Stomach smooth muscle (tissue), 2 donors: ENCODE data around the gene ESR1.

Source experiments
- H3K27ac ChIP-seq: one replicate; pipeline ENCODE4 v1.7.0; 2013; ENCODE audit warnings: mild to moderate bottlenecking, low read length, inconsistent platforms
- H3K27me3 ChIP-seq, 2 donors: one replicate each; pipeline ENCODE4 v1.7.0; 2013; ENCODE audit warnings: low read length in 2 of 2; ENCODE audit not compliant: insufficient read depth in 2 of 2, control insufficient read depth in 1 of 2
- H3K36me3 ChIP-seq, 2 donors: one replicate each; pipeline ENCODE4 v1.7.0; 2013; ENCODE audit warnings: low read length in 2 of 2; ENCODE audit not compliant: control insufficient read depth in 2 of 2, insufficient read depth in 2 of 2
- H3K4me1 ChIP-seq: one replicate; pipeline ENCODE4 v1.7.0; 2013; ENCODE audit warnings: low read length; ENCODE audit not compliant: control insufficient read depth, insufficient read depth
- H3K4me3 ChIP-seq, 2 donors: one replicate each; pipeline ENCODE4 v1.7.0; 2013; ENCODE audit warnings: low read length in 2 of 2
- H3K9ac ChIP-seq, 2 donors: one replicate each; pipeline ENCODE4 v1.7.0; 2013; ENCODE audit warnings: low read length in 2 of 2, mild to moderate bottlenecking in 1 of 2
- H3K9me3 ChIP-seq, 2 donors: one replicate each; pipeline ENCODE4 v1.7.0; 2013; ENCODE audit warnings: low read length in 2 of 2; ENCODE audit not compliant: control insufficient read depth in 2 of 2
- donor health status: healthy.
- donor health status: Pancreatic carcinoma.

Gene ESR1

DNA sequence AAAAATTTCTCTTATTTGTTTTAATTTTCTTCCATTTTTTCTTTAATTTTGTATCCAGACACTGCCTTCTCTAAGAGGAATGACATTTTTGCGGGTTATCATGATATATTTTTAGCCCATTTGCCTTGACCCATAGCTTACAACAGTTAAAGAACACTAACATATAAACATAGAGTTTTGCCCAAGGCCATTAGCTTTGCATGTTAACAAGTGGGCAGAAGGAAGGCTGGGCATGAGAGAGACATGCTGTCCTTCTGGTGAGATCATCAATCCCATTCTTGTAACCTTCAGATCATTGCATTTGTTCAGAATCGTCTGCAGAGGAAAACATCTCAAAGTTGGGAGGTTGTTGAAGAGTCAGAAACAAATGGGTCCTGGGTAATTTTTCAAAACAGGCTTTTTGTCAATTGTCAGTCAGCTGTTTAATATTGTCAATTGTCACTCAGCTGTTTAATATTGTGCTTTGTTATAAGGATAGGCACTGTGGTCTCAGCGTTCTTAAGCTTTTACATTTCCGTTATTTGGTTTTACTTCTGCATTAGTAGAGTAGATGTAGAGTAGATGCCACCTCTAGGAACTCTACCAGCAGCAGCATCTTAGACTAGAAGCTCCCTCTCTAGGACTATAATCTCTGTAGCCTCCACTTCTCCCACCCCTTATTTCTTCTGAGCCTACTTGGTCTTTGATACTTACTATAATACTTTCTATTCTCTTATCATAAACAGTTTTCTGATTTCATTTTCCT is 243.1 kb downstream of the ESR1 start:
- H3K27me3 ChIP-seq, result no peaks in the 10 kb centered on the region
- H3K9ac ChIP-seq, result no peak overlapping the region
- no peaks in the 10 kb centered on the region for H3K36me3 ChIP-seq
- no peak overlapping the region for H3K27ac ChIP-seq
- no peaks in the 10 kb centered on the region for H3K4me1 ChIP-seq
- no peak overlapping the region for H3K4me3 ChIP-seq
- no peaks in the 10 kb centered on the region for H3K9me3 ChIP-seq

DNA sequence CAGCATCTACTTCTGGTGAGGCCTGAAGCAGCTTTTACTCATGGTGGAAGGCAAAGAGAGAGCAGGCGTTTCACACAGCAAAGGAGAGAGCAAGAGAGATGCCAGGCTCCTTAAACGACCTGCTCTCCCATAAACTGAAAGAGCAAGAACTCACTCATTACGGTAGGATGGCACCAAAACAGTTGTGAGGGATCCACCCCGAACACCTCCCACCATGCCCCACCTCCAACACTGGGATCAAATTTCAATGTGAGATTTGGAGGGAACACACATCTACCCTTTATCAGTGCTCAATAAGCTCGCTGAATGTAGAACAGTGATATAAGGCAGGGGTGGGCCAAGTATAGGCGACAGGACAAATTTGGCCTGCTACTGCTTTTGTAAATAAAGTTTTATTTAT is 244.6 kb downstream of the ESR1 start:
- Histone ChIP-seq H3K27me3 (no peaks in the 10 kb centered on the region), H3K9me3 (no peaks in the 10 kb centered on the region), H3K27ac (no peak overlapping the region), H3K4me3 (no peak overlapping the region), H3K36me3 (no peaks in the 10 kb centered on the region), H3K9ac (no peak overlapping the region), H3K4me1 (no peaks in the 10 kb centered on the region)

DNA sequence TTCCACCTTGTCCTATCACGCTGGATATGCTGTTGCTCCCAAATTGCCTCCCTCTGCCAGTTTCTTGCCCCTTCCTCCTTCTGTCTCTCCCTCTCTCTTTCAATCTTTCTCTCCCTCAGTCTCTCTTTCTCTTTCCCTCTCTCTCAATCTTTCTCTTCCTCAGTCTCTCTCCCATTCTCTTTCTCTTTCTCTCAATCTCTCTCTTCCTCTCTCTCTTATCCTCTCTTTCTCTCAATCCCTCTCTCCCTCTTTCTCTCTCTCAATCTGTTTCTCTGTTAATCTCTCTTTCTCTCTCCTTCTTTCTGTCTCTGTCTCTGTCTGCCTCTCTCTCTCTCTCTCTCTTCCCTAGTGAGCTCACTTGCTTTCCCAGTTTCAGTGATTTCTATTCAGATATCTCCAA is 245.8 kb downstream of the ESR1 start:
- Histone ChIP-seq H3K4me1 (no peaks in the 10 kb centered on the region), H3K27me3 (no peaks in the 10 kb centered on the region), H3K36me3 (no peaks in the 10 kb centered on the region), H3K27ac (no peak overlapping the region), H3K9me3 (no peaks in the 10 kb centered on the region), H3K4me3 (no peak overlapping the region), H3K9ac (no peak overlapping the region)

DNA sequence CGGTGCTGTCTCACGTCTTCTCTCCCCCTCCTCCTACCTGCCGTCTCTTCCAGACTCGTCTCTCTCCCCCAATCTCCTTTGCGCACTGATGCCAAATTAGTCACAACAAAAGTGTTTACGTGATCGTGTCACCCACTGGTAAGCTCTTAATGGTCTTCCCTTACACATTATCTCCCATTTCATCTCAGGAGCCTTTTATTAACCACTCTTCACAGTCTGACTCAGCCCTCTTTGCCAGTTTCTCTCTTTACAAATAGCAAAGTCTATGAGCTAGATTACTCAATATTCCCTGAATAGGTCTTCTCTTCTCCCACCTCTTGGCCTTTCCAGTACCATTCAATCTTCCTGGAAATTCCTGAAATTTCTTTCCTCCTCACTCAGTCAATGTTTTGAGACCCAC is 247.0 kb downstream of the ESR1 start:
- no peaks in the 10 kb centered on the region for H3K36me3 ChIP-seq
- H3K4me3 ChIP-seq, result no peak overlapping the region
- no peaks in the 10 kb centered on the region for H3K4me1 ChIP-seq
- no peak overlapping the region for H3K27ac ChIP-seq
- H3K27me3 ChIP-seq, result no peaks in the 10 kb centered on the region
- H3K9me3 ChIP-seq, result no peaks in the 10 kb centered on the region
- H3K9ac ChIP-seq, result no peak overlapping the region

DNA sequence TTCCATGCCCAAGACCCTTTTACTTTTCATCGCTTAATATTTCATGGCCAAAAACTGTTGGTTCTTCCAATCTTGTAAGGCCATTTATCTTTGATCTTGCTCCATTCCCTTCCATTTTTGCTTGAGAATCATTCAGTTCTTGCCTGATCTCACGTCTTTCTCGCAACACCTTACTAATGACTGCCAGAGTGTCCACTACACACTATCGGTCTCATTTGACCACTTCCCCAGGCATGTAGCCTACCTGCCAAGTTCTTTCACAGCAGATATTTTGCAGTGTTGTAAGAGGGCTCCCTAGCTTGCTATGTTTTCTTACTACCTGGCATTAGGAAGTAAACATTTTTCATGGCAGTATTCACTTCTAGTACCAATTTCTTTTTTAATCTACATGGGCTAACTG is 248.0 kb downstream of the ESR1 start:
- Histone ChIP-seq H3K36me3 (no peaks in the 10 kb centered on the region), H3K9me3 (no peaks in the 10 kb centered on the region), H3K27me3 (no peaks in the 10 kb centered on the region), H3K4me3 (no peak overlapping the region), H3K4me1 (no peaks in the 10 kb centered on the region), H3K9ac (no peak overlapping the region), H3K27ac (no peak overlapping the region)

DNA sequence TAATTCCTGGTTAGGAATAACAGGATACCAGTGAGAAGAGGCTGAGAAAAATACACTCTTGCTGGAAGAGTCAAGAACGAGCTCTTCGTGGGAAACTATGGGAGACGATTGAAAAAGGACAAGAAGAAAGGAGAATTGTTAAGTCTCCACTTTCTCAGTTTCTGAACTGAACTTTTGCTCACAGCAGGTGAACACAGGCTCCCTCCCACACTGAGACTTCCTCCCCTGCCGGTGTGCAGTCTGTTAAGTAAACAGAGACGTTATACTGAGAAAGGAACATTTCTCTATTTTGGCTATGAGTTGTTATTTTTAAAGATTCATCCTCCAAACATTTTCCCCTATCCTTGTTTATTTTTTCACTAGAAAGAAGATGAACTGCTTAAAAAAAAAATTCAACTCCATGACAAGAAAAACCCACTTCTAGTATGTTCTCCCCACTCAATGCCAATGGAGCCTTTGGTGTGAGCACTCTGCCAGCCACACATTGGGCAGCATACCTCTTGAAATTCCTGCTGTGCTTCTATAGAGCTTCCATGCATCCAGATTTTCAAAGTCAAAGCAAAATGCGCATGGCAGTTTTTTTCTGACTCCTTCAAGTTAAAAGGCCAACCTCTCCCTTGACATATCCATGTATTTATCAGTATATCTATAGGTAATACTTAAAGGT is 250.5 kb downstream of the ESR1 start:
- no peaks in the 10 kb centered on the region for H3K27me3 ChIP-seq
- H3K27ac ChIP-seq, result no peak overlapping the region
- H3K36me3 ChIP-seq, result no peaks in the 10 kb centered on the region
- no peaks in the 10 kb centered on the region for H3K4me1 ChIP-seq
- no peak overlapping the region for H3K9ac ChIP-seq
- H3K4me3 ChIP-seq, result no peak overlapping the region
- no peaks in the 10 kb centered on the region for H3K9me3 ChIP-seq

DNA sequence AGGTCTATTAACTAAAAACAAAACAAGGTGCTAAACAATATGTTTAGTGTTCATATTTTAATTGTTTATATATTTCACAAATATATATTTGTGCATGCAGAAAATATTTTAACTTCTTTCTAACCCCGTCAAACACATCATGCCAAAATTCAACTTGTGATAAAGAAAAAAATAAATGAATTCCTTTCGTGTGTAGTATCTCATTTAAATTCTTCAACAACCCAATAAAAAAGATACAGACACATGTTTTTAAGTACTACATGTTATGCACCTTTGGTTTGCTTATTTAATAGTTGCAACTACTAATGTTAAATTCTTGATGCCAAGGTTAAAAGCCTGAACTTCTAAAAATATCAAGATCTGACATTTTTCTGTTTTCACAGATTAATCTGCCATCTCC is 252.4 kb downstream of the ESR1 start:
- H3K27me3 ChIP-seq, result no peaks in the 10 kb centered on the region
- no peak overlapping the region for H3K4me3 ChIP-seq
- H3K4me1 ChIP-seq, result no peaks in the 10 kb centered on the region
- no peaks in the 10 kb centered on the region for H3K9me3 ChIP-seq
- no peak overlapping the region for H3K9ac ChIP-seq
- H3K27ac ChIP-seq, result no peak overlapping the region
- no peaks in the 10 kb centered on the region for H3K36me3 ChIP-seq

DNA sequence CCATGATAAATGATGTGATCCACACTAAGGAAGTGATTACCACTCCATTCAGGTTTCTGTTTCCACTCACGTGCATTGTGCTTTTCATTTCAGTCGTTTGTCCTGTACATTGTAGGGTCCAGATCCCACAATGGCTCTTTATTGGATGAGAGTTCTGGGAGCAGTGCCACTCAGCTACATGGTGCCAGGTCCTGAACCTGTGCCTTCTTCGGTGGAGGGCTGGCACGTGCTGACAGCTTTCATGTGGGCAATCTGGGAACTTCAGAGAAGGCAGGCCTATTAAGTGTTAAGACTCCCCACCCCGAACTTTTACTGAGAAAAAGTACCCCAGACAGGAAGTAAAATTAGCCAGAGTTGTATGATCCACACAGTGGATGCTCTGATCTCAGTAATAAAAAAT is 255.0 kb downstream of the ESR1 start:
- no peak overlapping the region for H3K9ac ChIP-seq
- no peaks in the 10 kb centered on the region for H3K9me3 ChIP-seq
- H3K27ac ChIP-seq, result no peak overlapping the region
- no peak overlapping the region for H3K4me3 ChIP-seq
- H3K36me3 ChIP-seq, result no peaks in the 10 kb centered on the region
- H3K27me3 ChIP-seq, result no peaks in the 10 kb centered on the region
- H3K4me1 ChIP-seq, result no peaks in the 10 kb centered on the region

DNA sequence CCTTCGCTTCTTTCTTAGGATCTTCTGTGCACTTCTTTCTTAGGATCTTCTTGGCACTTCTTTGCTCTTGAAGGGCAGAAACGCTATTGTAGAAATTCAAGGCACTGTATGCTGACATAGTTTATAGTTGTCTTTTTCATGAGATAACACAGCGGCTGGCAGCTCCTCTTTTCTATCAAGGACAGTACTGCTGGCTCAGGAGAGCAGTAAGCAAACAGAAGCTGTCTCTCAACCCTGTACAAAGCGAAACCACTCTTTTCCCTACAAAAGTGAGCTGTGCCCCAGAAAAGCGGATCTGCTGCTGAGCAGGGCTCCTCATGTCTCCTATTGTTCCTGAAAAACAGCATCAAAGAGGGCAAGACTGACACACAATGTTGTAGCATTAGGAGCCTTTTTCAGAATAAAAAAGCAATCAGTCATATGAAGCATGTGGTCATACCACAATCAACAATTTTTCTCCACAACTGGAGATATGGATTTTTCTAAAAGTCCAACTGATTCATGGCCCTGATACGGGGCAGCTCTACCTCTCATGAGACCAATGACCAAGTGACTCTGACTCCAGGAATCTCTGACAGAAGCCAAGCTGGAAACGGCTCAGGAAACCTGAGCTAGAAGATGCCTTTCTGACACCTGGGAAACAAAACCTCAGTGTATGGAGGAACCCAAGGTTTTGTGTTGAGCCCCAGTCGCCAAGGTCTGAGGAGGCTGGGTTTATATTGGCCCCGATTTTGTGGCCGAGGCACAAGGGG is 255.9 kb downstream of the ESR1 start:
- H3K27ac ChIP-seq, result no peak overlapping the region
- no peak overlapping the region for H3K4me3 ChIP-seq
- H3K36me3 ChIP-seq, result no peaks in the 10 kb centered on the region
- no peaks in the 10 kb centered on the region for H3K4me1 ChIP-seq
- H3K27me3 ChIP-seq, result no peaks in the 10 kb centered on the region
- no peaks in the 10 kb centered on the region for H3K9me3 ChIP-seq
- no peak overlapping the region for H3K9ac ChIP-seq

DNA sequence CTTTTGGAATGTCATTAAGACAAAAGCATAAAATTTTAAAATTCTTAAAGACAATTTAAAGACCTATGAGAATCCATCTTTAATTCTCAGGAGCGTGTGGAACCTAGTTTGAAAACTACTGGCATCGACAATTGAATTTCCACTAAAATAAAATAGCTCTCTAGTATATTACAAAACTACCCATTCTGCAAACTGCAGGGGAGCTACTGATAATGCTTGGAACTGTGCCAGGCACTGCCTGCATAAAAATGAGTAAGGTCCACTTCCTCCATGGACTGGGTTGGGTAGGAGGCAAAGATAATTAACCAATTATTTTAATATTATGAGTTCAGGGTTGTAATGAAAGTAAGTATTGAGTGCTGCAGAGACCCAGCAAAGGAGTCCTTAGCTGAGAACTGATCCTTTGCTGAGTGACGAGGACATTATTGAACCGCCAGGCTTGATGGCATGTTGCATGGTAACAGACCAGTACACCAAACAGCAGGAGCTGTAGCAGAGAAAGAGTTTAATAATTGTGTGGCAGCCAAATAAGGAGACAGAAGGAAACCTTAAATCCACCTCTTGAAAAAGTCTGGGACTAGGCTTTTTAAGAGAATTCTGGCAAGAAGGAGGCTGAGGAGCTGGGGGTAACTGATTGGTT is 261.3 kb downstream of the ESR1 start:
- Histone ChIP-seq H3K4me3 (no peak overlapping the region), H3K4me1 (no peaks in the 10 kb centered on the region)

More for the DNA sequence above, 261.3 kb downstream of the ESR1 start:
- H3K9ac ChIP-seq, result no peak overlapping the region
- no peaks in the 10 kb centered on the region for H3K27me3 ChIP-seq
- H3K9me3 ChIP-seq, result no peaks in the 10 kb centered on the region
- no peaks in the 10 kb centered on the region for H3K36me3 ChIP-seq
- no peak overlapping the region for H3K27ac ChIP-seq
